GM18499 (cell line): ENCODE results near the gene NOC4L.
"Not testable (repeated sequence)": the region's sequence is repeated elsewhere in the genome, so short reads cannot be mapped to it uniquely, and the experiment has no call there.

Experiments used
- ATAC-seq: cut with Tn5 transposase; IDR thresholded peaks from one replicate; pipeline ENCODE4 v1.9.1; 2021; ENCODE audit warnings: moderate number of reproducible peaks; ENCODE audit not compliant: insufficient read depth, unreplicated experiment

The NOC4L gene

GRCh38 chr12:132121283-132121682, 23.0 kb upstream of the NOC4L start:
- ATAC-seq = no peak

- no peak for ATAC-seq
Measured at GRCh38 chr12:132123970-132124765, 20.1 kb upstream of the NOC4L start.

GRCh38 chr12:132124766-132125425, 19.4 kb upstream of the NOC4L start:
- no peak for ATAC-seq

DNA sequence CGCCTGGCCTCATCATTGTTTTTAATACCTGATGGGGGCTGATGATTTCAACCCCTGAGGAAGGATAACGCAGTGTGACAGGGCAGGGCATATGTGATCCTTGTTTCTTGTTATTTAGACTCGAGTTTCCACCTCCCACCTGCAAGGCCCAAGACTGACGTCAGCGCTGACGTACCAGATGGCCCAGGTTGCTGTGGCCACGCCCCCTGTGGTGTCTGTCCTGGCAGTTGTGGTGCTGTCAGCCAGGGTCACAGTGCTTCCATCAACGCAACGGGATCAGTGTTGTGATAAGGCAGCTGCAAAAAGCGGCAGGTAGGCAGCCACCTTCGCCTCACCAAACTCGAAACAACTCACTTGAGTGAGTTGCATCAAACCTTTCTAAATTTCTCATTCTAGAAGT, 18.5 kb upstream of the NOC4L start:
- ATAC-seq = no peak

- no peak for ATAC-seq
Measured at GRCh38 chr12:132127041-132127440, 17.2 kb upstream of the NOC4L start.

DNA sequence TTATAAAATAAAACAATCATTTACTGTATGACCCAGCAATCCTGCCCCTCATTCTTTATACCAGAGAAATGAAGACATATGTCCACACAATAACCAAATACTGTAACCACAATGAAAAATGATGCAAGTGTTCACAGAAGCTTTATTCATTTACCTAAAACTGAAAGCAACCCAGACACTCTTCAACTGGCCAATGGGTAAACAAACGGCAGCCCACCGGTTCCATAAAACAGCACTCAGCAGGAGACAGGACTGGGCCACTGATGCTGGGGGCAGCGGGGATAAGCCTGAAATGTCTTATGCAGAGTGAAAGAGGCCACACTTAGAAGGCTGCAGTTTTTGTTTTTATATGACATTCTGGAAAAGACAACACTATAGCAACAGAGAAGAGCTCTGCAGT, 15.2 kb upstream of the NOC4L start:
- ATAC-seq = no peak

DNA sequence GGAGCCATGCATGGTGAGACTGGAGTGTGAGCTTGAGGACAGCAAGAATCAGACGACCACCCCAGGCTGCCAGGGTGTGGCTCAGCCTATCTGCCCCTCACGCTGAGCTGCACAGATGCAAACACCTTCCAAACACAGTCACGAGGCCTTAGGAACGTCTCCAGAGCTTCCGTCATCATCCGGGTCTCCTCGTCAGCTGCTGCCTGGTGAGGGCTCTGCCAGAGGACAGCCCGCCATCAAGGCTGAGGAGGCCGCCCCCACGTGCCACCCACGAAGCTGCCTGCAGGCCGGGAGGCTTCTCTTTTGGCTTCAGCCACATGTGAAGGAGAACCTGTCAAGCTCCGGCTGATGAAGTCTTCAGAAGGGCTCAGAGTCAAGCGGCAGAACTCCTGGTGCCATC, 13.6 kb upstream of the NOC4L start:
- ATAC-seq = no peak

GRCh38 chr12:132131229-132131628, 13.0 kb upstream of the NOC4L start:
- no peak for ATAC-seq

DNA sequence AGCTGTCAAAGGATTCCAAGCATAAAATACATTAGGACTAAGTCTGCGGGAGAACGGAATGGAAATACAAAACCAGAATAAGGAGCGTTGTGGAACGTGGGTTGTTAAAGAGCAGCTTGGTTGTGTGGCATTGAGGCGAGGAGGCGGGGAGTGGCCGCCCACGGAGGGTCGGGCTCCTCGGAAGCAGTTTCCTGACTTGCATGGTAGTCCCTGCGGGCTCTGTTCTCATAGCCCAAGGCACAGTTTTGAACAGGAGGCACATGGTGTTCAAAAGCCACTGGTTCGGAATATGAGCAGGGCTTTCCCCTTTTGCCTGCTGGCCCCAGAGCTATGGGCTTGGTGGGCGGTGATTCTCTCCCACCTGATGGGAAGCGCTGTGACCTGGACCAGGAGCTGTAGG, 12.3 kb upstream of the NOC4L start:
- no peak for ATAC-seq

GRCh38 chr12:132132609-132133430, 11.4 kb upstream of the NOC4L start:
- ATAC-seq = no peak

DNA sequence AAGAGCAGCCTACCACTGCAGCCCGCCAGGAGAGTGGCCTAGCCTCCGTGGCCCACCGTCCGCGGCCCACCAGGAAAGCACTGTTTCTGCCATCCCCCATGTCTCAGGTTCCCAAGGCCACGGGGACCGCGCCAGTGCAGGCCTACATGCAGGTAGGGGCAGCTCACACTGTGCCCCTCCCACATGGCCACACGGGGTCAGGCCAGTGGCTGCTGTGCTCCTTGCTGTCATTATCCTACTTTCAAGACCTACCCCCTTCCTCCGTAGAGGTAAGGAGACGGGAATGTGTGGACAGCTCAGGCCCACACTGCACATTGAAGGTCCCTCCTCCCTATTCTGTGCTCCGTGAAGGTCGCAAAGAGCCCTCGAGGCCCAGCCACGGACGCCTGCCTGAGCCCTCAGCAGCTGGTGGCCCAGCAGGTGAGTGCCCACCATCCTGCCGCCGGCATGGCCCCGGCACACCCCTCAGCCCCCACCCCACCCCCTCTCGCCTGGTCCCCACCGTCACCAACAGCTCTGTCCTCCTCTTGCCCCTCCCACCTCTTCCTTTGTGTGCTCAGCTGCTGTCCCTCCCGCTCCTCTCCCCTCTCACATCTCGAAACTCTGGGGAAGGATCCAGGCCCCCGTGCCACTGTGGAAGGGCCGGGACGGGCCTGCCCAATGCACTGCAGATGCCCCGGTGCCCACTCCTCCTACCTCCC, 10.2 kb upstream of the NOC4L start:
- ATAC-seq = no peak

- not testable (repeated sequence) for ATAC-seq
Measured at GRCh38 chr12:132134653-132135183, 9.5 kb upstream of the NOC4L start.

DNA sequence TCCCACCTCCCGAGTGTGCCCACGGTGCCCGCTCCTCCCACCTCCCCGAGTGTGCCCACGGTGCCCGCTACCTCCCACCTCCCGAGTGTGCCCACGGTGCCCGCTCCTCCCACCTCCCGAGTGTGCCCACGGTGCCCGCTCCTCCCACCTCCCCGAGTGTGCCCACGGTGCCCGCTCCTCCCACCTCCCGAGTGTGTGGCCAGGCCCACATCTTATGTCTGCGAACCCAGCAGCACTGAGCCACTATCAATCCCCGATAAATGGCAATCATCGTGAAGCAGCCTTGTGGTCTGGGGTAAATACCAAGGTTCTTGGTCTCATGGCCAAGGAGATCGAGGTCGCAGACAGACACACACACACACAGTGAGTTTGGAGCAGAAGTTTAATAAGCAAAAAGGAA, 8.0 kb upstream of the NOC4L start:
- ATAC-seq = not testable (repeated sequence)

DNA sequence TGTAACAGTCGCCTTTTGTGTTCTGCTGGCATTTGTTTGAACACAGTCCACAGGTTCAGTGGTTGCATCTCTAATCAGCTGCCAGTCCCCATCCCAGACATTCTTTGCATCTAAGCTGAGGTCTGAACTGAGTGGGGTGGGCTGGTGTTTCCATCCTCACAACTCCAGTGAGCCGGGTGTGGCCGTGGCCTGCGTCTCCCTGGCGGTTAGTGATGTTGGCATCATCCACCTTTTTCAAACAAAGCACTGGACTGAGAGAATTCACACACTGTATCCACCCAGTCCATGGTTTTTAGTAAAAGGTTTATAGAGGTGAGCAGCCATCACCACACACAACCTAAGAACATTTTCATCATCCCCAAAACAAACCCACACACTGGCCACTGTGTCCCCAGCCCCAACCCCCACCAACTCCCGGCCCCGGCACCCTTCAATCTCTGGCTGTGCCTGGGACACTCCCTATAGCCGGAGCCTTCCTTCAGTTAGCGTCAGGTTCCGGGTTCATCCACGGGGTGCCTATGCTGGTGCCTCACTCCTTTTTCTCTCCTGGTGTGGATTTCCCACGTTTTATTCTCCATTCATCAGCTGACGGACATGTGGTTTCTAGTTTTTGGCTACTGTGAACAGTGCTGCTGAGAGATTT, 6.7 kb upstream of the NOC4L start:
- ATAC-seq = no peak

DNA sequence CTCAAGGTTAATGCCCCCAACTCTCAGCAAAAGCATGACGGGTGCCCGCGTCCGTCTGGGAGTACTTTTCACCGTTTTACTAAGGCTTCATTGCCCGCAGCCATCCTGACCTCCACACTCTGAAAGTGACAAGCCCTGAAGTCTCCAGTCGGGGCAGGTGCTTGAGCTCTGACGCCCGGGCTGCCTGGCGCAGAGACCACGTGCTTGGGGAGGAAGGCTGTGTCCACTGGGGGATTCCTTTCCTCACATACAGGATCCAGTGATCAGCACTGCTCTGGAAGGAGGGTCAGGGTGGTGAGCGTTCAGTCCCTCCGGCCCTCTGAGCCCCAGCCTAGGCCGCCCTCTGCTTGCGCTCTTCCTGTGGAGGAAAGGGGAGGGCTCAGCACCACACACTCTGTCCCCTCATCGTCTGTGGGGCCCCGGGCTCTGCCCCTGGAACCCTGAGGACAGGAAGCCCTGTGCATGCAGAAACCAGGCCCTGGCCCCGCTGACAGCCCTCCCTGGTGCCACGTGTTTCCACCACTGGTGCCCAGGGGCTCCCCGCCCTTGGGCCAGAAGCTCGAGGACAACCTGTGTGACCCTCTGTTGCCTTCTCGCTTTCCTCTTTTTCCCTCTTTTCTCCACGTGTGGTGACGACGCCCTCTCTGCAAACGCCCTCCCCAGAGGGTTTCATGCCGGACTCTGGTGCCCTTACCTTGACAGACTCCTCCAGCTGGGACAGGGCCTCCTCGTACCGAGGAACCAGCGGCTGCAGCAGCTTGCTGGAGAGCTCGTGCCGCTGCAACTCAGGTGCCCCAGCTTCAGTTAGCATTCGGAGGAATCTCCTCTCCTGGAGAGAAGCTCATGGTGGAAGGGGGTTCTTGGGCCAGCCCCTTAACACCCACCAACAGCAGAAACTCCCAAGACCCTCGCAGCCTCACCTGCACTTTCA, 5.1 kb upstream of the NOC4L start:
- ATAC-seq = no peak

GRCh38 chr12:132139912-132140311, 4.3 kb upstream of the NOC4L start:
- ATAC-seq = no peak

DNA sequence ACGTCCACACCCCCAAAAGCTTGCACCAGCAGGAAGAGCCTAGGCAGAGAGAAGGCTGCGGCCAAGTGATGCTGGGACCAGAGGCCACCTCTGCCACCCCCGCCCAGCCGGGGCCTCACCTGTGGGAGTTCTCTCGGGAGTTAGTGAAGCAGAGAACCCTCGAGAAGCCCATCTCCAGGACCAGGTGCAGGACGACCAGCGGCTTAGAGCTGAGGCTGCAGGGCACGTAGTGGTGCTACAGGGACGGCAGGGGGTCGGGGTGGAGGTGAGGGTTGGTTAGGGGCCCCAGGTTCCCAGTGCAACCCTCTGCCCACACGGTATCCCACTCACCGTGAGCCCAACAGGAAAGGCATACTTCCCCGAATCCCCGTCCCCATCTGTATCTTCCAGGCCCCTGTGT, 3.8 kb upstream of the NOC4L start:
- ATAC-seq = no peak

GRCh38 chr12:132140918-132141841, 3.1 kb upstream of the NOC4L start:
- no peak for ATAC-seq
